BLaER1 (cell line): ENCODE measurements around the gene WDR45B.
A peak's percentile ranks its signal among the peaks of the same experiment; 100 is the strongest.
"Not testable (repeated sequence)": the region's sequence is repeated elsewhere in the genome, so short reads cannot be mapped to it uniquely, and the experiment has no call there.

Experiments used
- H3K27ac ChIP-seq: shearing (Covaris generic); formaldehyde crosslinking; 2 replicates; pipeline ENCODE4 v1.8.1; 2022
- H3K27me3 ChIP-seq: shearing (Covaris generic); formaldehyde crosslinking; 2 replicates; pipeline ENCODE4 v1.8.1; 2022
- H3K36me3 ChIP-seq: shearing (Covaris generic); formaldehyde crosslinking; 2 replicates; pipeline ENCODE4 v1.8.1; 2022
- H3K4me1 ChIP-seq: shearing (Covaris generic); formaldehyde crosslinking; 2 replicates; pipeline ENCODE4 v1.8.1; 2022
- H3K4me2 ChIP-seq: shearing (Covaris generic); formaldehyde crosslinking; 2 replicates; pipeline ENCODE4 v1.8.1; 2022
- H3K4me3 ChIP-seq: shearing (Covaris generic); formaldehyde crosslinking; 2 replicates; pipeline ENCODE4 v1.8.1; 2022
- H3K9ac ChIP-seq: shearing (Covaris generic); formaldehyde crosslinking; 2 replicates; pipeline ENCODE4 v1.8.1; 2022
- H3K9me3 ChIP-seq: shearing (Covaris generic); formaldehyde crosslinking; 2 replicates; pipeline ENCODE4 v1.8.1; 2022
- H4K20me1 ChIP-seq: shearing (Covaris generic); formaldehyde crosslinking; 2 replicates; pipeline ENCODE4 v1.8.1; 2022
- Cebpa-rat ChIP-seq: shearing (Covaris generic); IDR thresholded peaks from 2 replicates; pipeline ENCODE4 v1.8.1; 2022

Gene WDR45B

DNA sequence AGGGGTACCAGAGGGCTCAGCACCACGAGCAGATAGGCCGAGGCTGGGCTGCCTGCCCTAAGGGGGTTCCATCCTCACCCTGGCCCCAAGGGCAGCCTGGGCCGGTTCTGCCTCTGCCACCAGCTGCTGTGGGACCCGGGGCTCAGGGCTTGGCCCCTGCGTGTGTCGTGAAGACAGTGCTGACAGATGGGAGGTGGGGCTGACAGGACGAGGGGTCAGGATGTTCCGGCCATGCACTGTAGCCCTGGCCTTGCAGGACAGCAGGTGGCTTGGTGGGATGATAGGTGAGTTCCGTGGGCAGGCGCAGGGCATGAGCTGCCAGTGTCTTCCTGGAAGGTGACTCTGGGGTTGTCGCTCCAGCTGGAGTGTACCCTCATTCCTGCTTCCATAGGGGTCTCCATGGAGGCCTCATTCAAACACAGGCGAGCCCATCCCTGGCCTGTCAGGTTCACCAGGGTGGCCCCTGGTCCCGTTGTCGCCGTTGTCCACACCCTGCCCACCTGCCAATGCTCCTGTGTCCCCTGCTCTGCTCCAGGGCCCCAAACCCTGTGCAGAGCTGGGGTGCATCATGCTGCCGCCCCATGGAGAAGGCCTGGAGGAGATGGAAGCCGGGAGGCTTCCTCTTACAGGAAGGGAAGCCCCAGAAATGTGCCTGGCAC lies 57.2 kb downstream of the WDR45B start:
- no peak for TF ChIP-seq Cebpa-rat
- Histone ChIP-seq H3K36me3 (peaks cover 44% of the 10 kb centered on the region), H3K27me3 (no peaks in the 10 kb centered on the region), H3K27ac (peak overlapping the region; percentile 98), H3K9ac (peak overlapping the region; percentile 78), H3K4me2 (peak overlapping the region; percentile 100), H3K9me3 (no peaks in the 10 kb centered on the region), H4K20me1 (no peaks in the 10 kb centered on the region), H3K4me3 (peak overlapping the region; percentile 45), H3K4me1 (peaks cover 95% of the 10 kb centered on the region)

DNA sequence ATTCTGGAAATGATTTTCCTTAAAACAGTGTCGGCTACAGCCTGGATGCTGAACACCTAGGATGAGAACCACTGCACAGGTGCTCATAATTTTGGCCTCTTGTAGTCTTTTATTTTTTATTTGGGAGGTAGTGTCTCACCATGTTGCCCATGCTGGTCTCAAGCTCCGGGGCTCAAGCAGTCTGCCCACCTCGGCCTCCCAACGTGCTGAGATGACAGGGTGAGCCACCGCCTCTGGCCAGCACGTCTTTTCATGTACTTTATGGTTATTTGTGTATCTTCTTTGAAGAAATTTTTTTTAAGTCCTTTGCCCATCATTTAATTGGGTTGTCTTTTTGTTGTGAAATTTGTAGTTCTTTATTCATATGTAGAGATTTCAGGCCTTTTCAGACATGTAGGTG lies 58.0 kb downstream of the WDR45B start:
- Histone ChIP-seq H3K36me3 (peaks cover 44% of the 10 kb centered on the region), H3K4me3 (no peak overlapping the region), H3K4me2 (peak overlapping the region; percentile 100), H3K27ac (peak overlapping the region; percentile 98), H3K27me3 (no peaks in the 10 kb centered on the region), H3K9ac (0 out of 2 replicates have a peak overlapping the region, but pooled peaks have one; percentile 78), H4K20me1 (0 out of 2 replicates have a peak, but pooled peaks cover under 1% of the 10 kb centered on the region), H3K4me1 (peaks cover 87% of the 10 kb centered on the region), H3K9me3 (no peaks in the 10 kb centered on the region)
- no peak for TF ChIP-seq Cebpa-rat

- Histone ChIP-seq H4K20me1 (0 out of 2 replicates have a peak, but pooled peaks cover 5% of the 10 kb centered on the region), H3K4me2 (peak overlapping the region; percentile 100; the same call in 1 of the 2 replicates), H3K9me3 (no peaks in the 10 kb centered on the region), H3K9ac (no peak overlapping the region), H3K4me1 (peaks cover 87% of the 10 kb centered on the region), H3K4me3 (no peak overlapping the region), H3K27ac (peak overlapping the region; percentile 98), H3K36me3 (peaks cover 44% of the 10 kb centered on the region), H3K27me3 (no peaks in the 10 kb centered on the region)
- TF ChIP-seq Cebpa-rat = no peak
Observed at GRCh38 chr17:82589851-82590180, 58.4 kb downstream of the WDR45B start.

- Histone ChIP-seq H3K9me3 (no peaks in the 10 kb centered on the region), H3K9ac (no peak overlapping the region), H3K4me3 (no peak overlapping the region), H3K4me1 (peaks cover 87% of the 10 kb centered on the region), H3K36me3 (peaks cover 50% of the 10 kb centered on the region), H4K20me1 (peaks cover 14% of the 10 kb centered on the region; the same call in 1 of the 2 replicates), H3K4me2 (peak overlapping the region; percentile 80; the same call in 1 of the 2 replicates), H3K27ac (peak overlapping the region; percentile 75; the same call in 1 of the 2 replicates), H3K27me3 (no peaks in the 10 kb centered on the region)
- no peak for TF ChIP-seq Cebpa-rat
Observed at GRCh38 chr17:82588266-82589175, 59.7 kb downstream of the WDR45B start.

DNA sequence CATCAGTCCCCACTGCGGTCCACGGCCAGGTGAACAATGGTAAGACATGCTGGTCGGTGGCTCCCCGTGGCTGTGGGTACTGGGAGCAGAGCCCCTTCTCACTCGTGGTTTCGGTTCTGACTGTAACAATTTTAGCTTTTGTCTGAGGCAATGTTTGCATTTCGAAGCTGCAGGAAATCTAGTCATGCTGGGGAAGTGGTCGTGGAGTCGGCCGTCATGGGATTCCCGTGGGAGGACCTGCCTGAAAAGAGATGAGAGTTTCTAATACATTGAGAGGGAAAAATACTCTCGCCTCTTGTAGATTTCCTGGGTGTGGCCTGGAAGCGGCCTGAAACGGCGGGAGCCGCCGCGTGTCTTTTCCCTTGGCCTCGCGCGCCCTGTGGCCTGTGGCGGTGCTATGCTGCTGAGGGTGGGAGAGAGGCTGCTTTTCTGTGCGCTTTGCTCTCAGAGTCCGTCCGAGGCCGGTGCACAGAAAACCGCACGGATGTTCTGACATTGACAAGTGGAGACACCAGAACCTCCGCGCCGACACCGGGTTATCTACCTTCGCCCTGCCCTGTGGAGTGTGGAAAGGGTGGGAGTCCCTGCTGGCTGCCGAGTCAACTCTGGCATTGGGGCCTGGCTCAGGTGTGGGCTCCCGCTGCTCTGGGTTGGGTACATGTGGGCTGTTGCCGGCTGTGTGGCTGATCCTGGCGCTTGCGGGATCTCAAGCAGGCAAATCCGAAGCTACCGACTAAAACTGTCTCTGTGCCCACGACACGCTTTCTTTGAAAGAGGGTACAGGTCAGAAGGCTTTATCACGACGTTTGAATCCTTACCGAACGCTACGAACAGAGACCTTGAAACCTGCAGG lies 60.8 kb downstream of the WDR45B start:
- H3K27ac ChIP-seq = peak overlapping the region; percentile 75
- peaks cover 87% of the 10 kb centered on the region for H3K4me1 ChIP-seq
- H4K20me1 ChIP-seq = peaks cover 22% of the 10 kb centered on the region
- H3K4me2 ChIP-seq = peak overlapping the region; percentile 80
- H3K36me3 ChIP-seq = peaks cover 61% of the 10 kb centered on the region
- peak overlapping the region; percentile 61; the same call in 1 of the 2 replicates for H3K9ac ChIP-seq
- no peak for TF ChIP-seq Cebpa-rat
- H3K9me3 ChIP-seq = no peaks in the 10 kb centered on the region
- no peak overlapping the region for H3K4me3 ChIP-seq
- no peaks in the 10 kb centered on the region for H3K27me3 ChIP-seq

GRCh38 chr17:82586576-82587233 lies 61.5 kb downstream of the WDR45B start:
- TF ChIP-seq Cebpa-rat = no peak
- Histone ChIP-seq H3K4me3 (no peak overlapping the region), H3K27me3 (no peaks in the 10 kb centered on the region), H3K4me1 (peaks cover 87% of the 10 kb centered on the region), H3K9me3 (no peaks in the 10 kb centered on the region), H3K4me2 (peak overlapping the region; percentile 80), H4K20me1 (peaks cover 30% of the 10 kb centered on the region), H3K36me3 (peaks cover 68% of the 10 kb centered on the region), H3K27ac (peak overlapping the region; percentile 75), H3K9ac (peak overlapping the region; percentile 61; the same call in 1 of the 2 replicates)

DNA sequence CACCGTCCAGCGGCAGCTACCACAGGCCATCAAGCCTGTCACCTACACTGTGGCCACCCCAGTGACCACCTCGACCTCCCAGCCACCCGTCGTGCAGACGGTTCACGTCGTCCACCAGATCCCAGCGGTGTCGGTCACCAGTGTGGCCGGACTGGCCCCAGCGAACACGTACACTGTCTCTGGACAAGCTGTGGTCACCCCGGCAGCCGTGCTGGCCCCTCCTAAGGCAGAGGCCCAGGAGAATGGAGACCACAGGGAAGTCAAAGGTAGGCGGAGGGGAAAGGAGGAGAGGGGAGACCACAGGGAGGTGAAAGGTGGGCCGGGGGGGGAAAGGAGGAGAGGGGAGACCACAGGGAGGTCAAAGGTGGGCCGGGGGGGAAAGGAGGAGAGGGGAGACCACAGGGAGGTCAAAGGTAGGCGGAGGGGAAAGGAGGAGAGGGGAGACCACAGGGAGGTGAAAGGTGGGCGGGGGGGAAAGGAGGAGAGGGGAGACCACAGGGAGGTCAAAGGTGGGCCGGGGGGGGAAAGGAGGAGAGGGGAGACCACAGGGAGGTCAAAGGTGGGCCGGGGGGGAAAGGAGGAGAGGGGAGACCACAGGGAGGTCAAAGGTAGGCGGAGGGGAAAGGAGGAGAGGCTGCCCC lies 62.2 kb downstream of the WDR45B start:
- not testable (repeated sequence) for H3K27ac ChIP-seq, H3K27me3 ChIP-seq, H3K9me3 ChIP-seq, H3K4me3 ChIP-seq, H3K9ac ChIP-seq
- H3K4me1 ChIP-seq = peaks cover 82% of the 10 kb centered on the region
- peaks cover 73% of the 10 kb centered on the region for H3K36me3 ChIP-seq
- peaks cover 36% of the 10 kb centered on the region for H4K20me1 ChIP-seq
- peak overlapping the region; percentile 80; the same call in 1 of the 2 replicates for H3K4me2 ChIP-seq

DNA sequence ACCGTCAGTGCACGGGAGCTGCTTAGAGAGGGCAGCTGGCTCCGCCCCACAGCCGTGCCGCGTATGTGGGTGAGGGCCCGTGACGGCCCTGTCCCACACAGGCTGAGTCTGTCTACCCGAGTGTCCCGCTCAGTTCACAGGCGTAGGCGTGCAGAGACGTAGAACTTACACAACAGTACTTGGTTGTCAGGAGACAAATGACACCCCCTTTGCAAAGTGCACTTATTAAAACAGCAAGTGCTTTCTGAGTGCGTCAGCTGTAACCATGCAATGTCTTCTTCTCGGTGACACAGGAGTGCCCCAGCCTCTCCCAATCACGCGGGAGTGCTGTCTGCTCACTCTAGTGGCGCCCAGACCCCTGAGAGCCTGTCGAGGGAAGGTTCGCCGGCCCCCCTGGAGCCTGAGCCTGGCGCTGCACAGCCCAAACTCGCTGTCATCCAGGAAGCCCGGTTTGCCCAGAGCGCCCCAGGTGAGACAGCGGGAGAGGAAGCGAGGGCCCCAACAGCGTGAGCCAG lies 64.5 kb downstream of the WDR45B start:
- no peak for TF ChIP-seq Cebpa-rat
- no peak overlapping the region for H3K9ac ChIP-seq
- H3K27ac ChIP-seq = 0 out of 2 replicates have a peak overlapping the region, but pooled peaks have one; percentile 8
- H3K9me3 ChIP-seq = no peaks in the 10 kb centered on the region
- H3K27me3 ChIP-seq = no peaks in the 10 kb centered on the region
- H3K4me1 ChIP-seq = peaks cover 60% of the 10 kb centered on the region
- H3K4me3 ChIP-seq = no peak overlapping the region
- H3K4me2 ChIP-seq = no peak overlapping the region
- peaks cover 77% of the 10 kb centered on the region for H3K36me3 ChIP-seq
- peaks cover 43% of the 10 kb centered on the region for H4K20me1 ChIP-seq
